SH-SY5Y (cell line): ENCODE results near the gene IL3.

Experiments used
- GATA2 ChIP-seq: IDR thresholded peaks from 2 replicates; pipeline ENCODE4 v1.6.1; 2011; ENCODE audit warnings: mild to moderate bottlenecking, low read depth, low read length
- GATA3 ChIP-seq: IDR thresholded peaks from 2 replicates; pipeline ENCODE4 v1.6.1; 2011; ENCODE audit warnings: low read depth, mild to moderate bottlenecking, low read length, moderate library complexity

DNA sequence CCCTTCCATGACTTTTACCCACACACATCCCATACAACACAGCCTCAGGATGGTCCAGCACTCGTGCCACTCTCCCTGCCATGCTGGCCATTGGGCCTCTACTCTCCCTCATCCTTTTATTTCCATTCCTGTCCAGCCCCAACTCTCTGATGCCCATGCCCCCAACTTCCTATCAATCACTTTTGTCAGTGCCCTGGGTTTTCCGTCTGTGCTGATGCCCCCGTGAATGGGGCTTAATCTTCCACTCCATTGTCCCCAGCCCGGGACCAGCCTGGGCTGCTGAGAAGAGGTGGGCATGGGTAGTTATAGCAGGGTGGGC is 36.4 kb upstream of the IL3 start:
- TF ChIP-seq GATA2, result no peak
- no peak for TF ChIP-seq GATA3
